Activated naive CD4-positive, alpha-beta T cell treated with anti-CD3 and anti-CD28 coated beads, Interleukin-2, amount 50 U/mL, for 72 hours (primary cell): ENCODE results near the gene GPR63. TPM values are rescaled to one million over a fixed set of nuclear protein-coding genes. Genes with fewer than 3 reads are reported as not detected.

Experiments
- ATAC-seq, 2 donors: fragments of 150-1000 bp; cut with Tn5 transposase; 2 replicates each; pipeline ENCODE4 v1.10.0; 2021; ENCODE audit warnings: mild to moderate bottlenecking in 2 of 2, moderate library complexity in 2 of 2
- DNase-seq, 2 donors: peaks; one replicate each; pipeline ENCODE4 v3.0.0; 2021 to 2022; ENCODE audit warnings: low spot score in 2 of 2
- H3K27ac Mint-ChIP-seq, 2 donors: one replicate each; pipeline ENCODE4 v1.8.0; 2022; ENCODE audit warnings: mild to moderate bottlenecking in 2 of 2, mixed read lengths in 2 of 2
- H3K36me3 Mint-ChIP-seq, 2 donors: one replicate each; pipeline ENCODE4 v1.8.0; 2022; ENCODE audit warnings: mixed read lengths in 2 of 2
- H3K9me3 Mint-ChIP-seq, 2 donors: one replicate each; pipeline ENCODE4 v1.8.0; 2022; ENCODE audit warnings: mixed read lengths in 2 of 2
- total RNA-seq, 2 donors: library from RNA; stranded (reverse); gene quantifications; one replicate each; pipeline ENCODE4 v1.2.3, GENCODE V29; 2022

Gene GPR63
- total RNA-seq, 2 donors from 2014 or later, result 0.41 to 1.3 TPM

DNA sequence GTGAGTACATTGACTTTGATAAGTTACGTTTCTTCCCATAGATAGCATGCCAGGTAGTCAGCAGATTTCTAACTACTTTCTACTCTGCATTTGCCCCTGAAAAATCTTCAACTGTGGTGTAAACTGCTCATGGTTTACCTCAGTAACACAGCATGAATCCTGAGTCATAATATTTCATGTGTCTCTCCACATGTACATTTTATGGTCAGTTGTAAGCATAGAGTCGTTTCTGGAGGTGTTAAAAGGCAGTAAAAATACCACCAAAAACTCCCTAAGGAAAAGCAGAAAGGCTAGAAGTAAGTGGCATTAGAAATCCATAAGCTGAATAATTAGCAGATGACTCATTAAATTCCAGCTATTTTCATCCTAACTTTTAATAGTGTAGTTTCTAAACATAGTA is 4.1 kb upstream of the GPR63 start:
- peaks cover 5 to 7% of the 10 kb centered on the region in 2 donors for H3K9me3 Mint-ChIP-seq
- no peak for DNase-seq
- H3K27ac Mint-ChIP-seq, result no peak overlapping the region
- peaks cover 0 to 11% of the 10 kb centered on the region in 2 donors for H3K36me3 Mint-ChIP-seq
- no peak for ATAC-seq

DNA sequence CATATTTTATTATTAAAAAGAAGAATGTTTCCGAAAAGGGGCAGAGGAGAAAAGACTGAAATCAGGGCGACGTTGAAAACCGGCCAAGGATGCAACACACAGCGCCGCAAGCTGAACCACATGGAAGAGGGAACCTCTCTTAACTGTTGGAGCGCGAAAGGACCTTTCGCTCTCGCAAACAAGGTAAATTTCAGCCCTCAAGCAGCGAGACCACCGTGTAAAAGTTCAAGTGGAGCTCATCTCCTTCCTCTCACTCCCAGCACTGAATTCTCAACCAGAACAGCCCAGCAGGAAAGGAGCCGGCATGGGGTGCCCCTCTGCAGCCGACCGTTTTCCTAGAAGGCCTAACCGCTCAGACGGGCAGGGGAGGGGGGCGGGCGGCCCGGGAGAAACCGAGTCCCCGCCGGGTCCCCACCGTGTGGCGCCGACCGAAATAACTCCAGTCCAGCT is 621 bp downstream of the GPR63 start:
- DNase-seq, result peak in 1 of 2 donors; percentile 19
- peak in 1 of 2 donors; percentile 38 for ATAC-seq
- no peaks in the 10 kb centered on the region for H3K9me3 Mint-ChIP-seq
- H3K36me3 Mint-ChIP-seq, result no peaks in the 10 kb centered on the region
- peak overlapping the region in 1 of 2 donors; percentile 58 for H3K27ac Mint-ChIP-seq

DNA sequence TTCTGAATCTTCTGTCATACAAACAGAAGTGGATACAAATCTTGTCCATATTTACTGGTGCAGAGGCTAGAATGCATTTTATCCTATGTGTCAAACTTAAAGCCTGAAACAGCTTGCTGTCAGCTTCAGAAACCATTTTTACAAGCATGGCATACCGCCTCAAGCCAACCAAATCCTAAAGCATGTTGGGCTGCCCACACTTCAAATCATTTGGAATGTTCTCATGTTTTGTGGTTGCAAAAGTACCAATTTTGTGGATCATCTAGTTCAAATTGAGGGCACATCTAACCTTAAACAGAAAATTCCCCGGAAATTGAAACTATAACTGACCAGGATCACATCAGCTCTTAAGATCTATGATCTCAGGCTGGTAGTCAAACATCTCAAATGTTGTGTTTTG is 3.2 kb downstream of the GPR63 start:
- H3K9me3 Mint-ChIP-seq, result no peaks in the 10 kb centered on the region
- no peak overlapping the region for H3K27ac Mint-ChIP-seq
- no peaks in the 10 kb centered on the region for H3K36me3 Mint-ChIP-seq
- no peak for DNase-seq
- no peak for ATAC-seq

DNA sequence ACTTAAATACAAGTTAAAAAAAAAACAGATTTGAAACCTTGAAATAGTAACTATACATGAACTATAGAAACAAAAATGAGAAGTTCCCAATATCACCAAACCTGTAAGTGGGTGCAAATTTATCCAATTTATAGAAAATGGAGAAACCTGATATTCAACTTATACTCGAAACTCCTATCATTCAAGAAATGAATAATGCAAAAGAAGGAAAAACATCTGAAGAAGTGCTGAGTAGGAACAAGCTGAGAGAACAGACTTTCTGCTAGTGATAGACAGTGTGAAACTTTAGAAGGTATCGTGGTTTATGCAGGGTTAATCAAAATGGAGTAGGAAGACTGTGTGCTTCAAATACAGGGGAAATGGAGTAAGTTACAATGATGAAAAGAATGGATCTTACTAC is 4.5 kb downstream of the GPR63 start:
- ATAC-seq, result no peak
- no peaks in the 10 kb centered on the region for H3K9me3 Mint-ChIP-seq

DNA sequence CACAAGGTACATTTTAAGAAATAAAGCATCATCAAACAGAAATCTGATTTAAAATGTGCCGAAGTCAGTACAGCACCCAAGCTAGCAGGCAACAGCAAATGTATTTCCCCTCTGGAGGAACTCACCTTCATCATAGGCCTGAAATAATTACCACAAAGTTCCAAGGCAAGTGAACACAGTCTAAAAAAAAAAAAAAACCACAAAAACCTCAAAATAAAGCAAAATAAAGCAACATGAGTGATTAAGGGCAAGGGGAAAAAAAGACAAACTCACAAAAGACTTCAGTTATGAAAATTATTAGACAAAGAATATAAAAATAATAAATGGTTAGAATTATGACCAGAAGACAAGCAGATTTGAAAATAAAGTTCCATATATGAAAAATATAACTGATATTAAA is 10.4 kb downstream of the GPR63 start:
- H3K9me3 Mint-ChIP-seq, result no peaks in the 10 kb centered on the region
- H3K36me3 Mint-ChIP-seq, result no peaks in the 10 kb centered on the region
- DNase-seq, result no peak

More for the DNA sequence above, 4.5 kb downstream of the GPR63 start:
- Mint-ChIP-seq H3K27ac (no peak overlapping the region), H3K36me3 (no peaks in the 10 kb centered on the region)
- DNase-seq, result no peak

DNA sequence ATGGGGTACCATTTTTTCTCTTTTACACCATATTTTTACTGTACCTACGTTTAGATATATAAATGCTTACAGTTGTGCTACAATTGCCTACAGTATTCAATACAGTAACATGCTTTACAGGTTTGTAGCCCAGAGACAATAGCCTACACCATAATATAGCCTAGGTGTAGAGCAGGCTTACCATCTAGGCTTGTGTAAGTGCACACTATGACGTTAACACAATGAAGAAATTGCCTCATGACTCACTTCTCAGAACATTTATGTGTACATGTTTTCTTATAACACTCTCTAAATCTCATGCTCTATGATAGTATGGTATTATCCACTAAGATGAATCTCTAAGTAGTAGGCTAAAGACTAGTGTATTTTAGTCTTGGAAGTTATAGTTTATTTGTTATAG is 13.5 kb downstream of the GPR63 start:
- no peak for DNase-seq
- Mint-ChIP-seq H3K9me3 (no peaks in the 10 kb centered on the region), H3K36me3 (no peaks in the 10 kb centered on the region), H3K27ac (no peak overlapping the region)
- ATAC-seq, result no peak

More for the DNA sequence above, 10.4 kb downstream of the GPR63 start:
- no peak overlapping the region for H3K27ac Mint-ChIP-seq
- ATAC-seq, result no peak

DNA sequence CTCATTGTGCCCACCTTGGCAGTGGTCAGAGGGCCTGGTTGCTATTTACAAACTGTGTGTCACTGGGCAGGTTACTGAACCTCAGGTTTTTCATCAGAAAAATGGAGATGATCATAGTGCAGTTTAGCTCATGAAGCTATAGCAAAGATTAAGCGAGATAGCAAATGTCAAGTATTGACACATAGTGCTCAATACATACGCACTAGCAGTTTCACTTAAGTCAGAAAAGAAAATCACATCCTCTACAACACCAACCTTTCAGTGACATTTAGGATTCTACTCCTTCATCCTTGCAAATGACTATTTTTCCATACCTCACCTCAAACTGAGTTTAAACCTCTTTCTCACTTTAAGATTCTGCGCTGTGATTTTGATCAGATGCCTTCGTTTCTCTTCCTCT is 16.2 kb downstream of the GPR63 start:
- DNase-seq (no peak), ATAC-seq (no peak)
- no peak overlapping the region for H3K27ac Mint-ChIP-seq
- H3K9me3 Mint-ChIP-seq, result no peaks in the 10 kb centered on the region
- H3K36me3 Mint-ChIP-seq, result no peaks in the 10 kb centered on the region

DNA sequence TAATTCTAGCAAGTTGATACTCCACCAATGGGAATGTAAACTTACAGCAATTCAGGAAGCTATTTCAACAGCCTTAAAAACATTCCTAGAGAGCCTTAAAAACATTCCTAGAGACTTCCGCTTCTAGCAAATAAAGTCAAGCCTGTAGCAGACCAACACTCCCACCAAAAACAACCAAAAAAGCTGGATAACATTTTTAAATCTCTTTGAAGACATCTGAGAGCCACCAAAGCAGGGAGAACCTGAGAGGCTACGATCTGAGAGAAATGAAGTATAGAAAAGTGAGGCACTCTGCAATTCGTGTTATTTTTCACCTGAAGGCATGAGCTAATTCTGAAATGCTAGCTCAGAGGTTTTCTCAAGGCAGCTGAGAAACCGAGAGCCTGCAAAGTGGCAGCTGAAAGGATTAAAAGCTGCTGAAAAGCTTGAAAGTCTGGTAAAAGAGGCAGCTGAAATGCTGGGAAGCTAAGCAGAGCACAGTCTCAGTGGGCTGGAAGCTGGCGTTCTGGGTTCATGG is 20.9 kb downstream of the GPR63 start:
- Mint-ChIP-seq H3K27ac (no peak overlapping the region), H3K9me3 (no peaks in the 10 kb centered on the region), H3K36me3 (no peaks in the 10 kb centered on the region)
- no peak for ATAC-seq
- no peak for DNase-seq

DNA sequence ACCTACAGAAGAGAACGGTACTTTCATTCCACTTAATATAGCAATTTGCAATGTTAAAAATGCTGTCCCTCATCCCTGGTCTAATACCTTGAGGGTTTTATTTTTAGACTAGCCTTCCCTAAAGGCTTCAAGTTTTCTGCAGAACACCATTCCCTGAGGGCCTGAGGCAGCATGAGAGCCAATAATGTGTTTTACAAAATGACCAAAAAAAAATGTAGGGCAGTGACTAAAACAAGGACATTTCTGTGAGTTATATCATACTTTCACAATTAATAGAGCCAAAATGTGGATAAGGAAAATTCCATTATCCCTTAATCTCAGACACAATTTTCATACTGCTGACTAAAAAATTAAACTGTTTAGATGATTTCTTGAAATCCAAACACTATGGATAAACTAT is 22.7 kb downstream of the GPR63 start:
- Mint-ChIP-seq H3K9me3 (no peaks in the 10 kb centered on the region), H3K27ac (no peak overlapping the region), H3K36me3 (no peaks in the 10 kb centered on the region)
- DNase-seq, result no peak
- no peak for ATAC-seq

DNA sequence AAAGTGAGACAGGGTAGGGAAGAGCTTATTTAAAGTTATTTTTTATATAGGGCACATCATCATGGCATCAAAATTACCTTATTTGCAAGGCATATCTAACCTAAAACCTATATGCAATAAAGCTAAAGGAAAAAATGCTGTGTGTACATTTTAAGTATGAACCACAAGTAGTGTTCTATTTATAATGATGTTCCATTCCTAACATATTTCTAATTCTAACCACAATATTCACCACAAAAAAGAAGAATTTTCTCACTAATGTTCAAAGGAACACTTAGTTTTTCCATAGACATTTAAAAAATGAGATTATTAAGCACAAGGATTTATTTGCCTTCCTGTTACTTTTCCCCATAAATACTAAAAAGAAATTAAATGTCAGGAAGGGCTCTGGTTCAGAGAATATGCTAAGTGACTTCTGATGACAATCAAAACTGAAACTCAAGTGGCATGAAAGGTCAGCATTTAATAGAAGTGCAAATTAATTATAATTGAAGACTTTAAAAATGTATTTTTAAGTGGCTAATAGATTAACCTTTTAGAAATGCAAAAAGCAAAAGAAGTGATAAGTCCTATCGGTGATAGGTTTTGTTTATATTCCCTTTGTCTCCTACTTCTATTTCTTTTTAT is 25.1 kb downstream of the GPR63 start:
- Mint-ChIP-seq H3K36me3 (no peaks in the 10 kb centered on the region), H3K9me3 (no peaks in the 10 kb centered on the region), H3K27ac (no peak overlapping the region)
- ATAC-seq, result no peak
- DNase-seq, result no peak

DNA sequence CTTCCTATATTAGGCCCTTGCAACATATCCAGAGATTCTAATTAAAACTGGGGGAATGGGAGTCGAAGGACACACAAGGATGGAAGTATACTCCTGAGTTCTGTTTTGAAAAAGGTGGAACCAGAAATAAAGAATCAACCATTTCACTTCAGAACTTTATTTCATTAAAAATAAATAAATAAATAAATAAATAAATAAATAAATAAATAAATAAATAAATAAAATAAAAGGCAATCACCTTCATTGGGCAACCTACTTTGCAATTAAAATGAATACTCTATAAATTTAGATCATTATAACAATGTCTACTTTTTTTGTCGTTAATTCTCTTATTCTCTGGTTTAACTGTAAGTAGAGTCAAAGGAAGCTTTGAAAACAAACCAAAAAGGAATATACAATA is 25.6 kb downstream of the GPR63 start:
- no peak for ATAC-seq
- H3K9me3 Mint-ChIP-seq, result no peaks in the 10 kb centered on the region
- H3K27ac Mint-ChIP-seq, result no peak overlapping the region
- no peaks in the 10 kb centered on the region for H3K36me3 Mint-ChIP-seq
- DNase-seq, result no peak

DNA sequence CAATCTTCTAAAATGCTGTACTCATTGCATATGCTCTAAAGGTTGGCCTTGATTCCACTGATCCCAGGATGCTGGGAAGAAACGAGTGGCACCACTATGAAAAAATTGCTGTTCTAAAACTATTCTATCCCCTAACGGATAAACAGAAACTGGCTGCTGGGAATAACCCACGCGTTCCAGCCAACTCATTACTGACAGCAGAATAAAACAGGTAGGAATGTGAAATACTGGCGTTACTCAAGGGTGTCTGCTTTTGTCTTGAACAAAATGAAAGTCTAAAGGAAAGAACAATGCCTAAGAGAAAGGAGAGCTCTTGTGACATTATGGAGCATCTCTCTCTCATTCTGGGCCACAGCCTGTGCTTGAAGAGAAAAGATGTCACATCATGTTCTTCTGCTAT is 26.1 kb downstream of the GPR63 start:
- H3K27ac Mint-ChIP-seq, result no peak overlapping the region
- H3K36me3 Mint-ChIP-seq, result no peaks in the 10 kb centered on the region
- DNase-seq (no peak), ATAC-seq (no peak)
- H3K9me3 Mint-ChIP-seq, result no peaks in the 10 kb centered on the region

DNA sequence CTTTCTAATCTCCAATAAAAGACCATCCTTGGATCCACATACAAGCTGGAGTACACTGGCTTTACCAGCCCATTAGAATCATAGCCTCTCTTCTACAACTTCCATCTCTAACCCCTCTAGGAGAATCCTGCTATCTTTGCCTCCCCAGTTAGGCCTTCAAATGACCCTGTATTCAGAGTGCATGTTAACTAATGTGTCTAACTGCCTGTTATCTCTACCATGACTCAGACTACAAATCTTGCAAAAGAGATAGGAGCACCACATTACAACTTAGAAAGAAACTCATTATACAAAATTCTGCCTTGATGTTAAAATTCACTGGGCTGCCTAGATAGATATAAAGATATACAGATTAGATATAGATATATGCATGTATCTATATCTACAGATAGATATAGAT is 28.2 kb downstream of the GPR63 start:
- DNase-seq (no peak), ATAC-seq (no peak)
- Mint-ChIP-seq H3K9me3 (no peaks in the 10 kb centered on the region), H3K36me3 (no peaks in the 10 kb centered on the region), H3K27ac (no peak overlapping the region)

DNA sequence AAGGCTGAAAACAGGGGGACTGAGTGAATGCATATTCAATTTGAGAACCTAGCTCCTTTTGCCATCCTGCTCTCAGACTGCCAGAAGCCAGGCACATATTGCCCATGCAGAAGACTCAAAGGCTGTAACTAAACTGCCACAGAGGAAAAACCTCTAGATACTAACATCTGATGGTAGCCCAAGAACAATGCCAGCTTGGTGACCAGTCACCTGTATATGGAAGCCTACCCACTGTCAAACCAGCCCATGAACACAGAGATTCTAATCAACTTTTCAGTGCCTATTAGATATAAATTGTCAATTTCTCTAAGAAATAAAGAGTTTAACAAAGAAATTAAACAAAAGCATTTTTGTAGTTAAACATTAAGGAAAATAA is 34.2 kb downstream of the GPR63 start:
- no peaks in the 10 kb centered on the region for H3K36me3 Mint-ChIP-seq
- no peak overlapping the region for H3K27ac Mint-ChIP-seq
- ATAC-seq, result no peak
- H3K9me3 Mint-ChIP-seq, result no peaks in the 10 kb centered on the region
- no peak for DNase-seq

DNA sequence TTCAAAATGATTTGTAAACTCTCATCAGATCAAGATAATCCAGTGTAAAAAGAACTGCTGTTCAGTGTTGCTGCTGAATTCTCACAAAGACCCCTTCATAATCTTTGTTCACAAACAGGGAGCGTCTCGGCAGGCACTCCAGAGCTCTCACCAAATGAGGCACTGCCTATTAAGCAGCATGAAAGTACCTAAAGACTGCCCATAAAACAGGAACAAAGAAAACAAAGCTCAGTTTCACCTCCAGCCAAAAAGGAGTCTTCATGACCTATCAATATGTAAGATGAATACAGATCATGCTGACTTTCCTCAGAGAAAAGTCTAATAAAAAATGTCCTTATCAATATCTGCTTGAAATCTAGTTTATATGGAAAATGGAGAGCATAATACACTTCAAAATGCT is 41.8 kb downstream of the GPR63 start:
- DNase-seq (no peak), ATAC-seq (no peak)
- no peaks in the 10 kb centered on the region for H3K9me3 Mint-ChIP-seq
- H3K36me3 Mint-ChIP-seq, result no peaks in the 10 kb centered on the region
- no peak overlapping the region for H3K27ac Mint-ChIP-seq

DNA sequence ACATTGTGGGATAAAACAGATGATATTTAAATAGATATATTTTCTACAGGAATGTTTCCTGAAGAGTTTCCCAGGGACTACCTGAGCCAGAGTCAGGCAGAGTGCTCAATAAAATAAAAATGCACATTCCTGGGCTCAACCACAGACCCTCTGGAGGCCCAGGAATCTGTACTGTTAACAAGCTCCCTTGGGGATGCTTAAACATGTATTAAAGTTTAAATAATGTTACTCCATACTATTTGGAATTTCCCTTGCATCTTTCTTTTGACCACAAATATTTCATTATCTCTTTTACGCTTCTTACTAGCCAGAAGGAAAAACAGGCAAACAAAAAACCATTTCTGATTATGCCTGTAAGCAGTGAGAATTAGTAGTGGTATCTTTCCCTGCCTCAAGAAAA is 42.3 kb downstream of the GPR63 start:
- H3K27ac Mint-ChIP-seq, result no peak overlapping the region
- DNase-seq, result no peak
- H3K36me3 Mint-ChIP-seq, result no peaks in the 10 kb centered on the region
- no peaks in the 10 kb centered on the region for H3K9me3 Mint-ChIP-seq
- ATAC-seq, result no peak

DNA sequence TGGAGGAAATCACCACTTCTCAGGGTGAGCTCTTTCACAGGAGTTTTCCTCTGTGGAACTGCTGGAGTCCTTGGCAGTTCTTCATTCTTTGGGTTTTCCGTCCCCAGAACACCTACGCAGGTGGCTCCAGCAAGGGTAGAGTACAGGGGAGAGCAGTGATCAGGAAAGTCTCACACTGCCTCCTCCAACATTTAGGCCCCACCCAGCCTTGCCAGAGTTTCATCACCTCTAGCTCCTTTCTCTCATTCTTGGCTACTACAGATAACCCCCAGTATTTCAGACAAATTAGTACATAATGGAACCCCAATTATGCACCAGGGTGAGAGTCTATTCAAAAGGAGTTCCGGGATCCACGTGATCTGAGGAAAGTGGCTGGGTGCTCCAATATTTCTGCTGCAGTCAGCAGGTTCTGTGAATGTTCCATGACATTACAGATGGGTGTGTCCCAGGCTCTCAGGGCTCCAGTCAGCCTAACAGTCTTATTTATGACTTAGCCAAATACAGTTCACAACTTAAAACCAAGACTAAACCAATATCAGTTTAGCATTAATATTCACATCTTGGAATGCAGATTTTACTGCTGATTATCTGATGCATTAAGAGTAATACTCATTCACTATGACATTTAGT is 44.6 kb downstream of the GPR63 start:
- Mint-ChIP-seq H3K9me3 (no peaks in the 10 kb centered on the region), H3K36me3 (no peaks in the 10 kb centered on the region), H3K27ac (no peak overlapping the region)
- DNase-seq, result no peak
- no peak for ATAC-seq

DNA sequence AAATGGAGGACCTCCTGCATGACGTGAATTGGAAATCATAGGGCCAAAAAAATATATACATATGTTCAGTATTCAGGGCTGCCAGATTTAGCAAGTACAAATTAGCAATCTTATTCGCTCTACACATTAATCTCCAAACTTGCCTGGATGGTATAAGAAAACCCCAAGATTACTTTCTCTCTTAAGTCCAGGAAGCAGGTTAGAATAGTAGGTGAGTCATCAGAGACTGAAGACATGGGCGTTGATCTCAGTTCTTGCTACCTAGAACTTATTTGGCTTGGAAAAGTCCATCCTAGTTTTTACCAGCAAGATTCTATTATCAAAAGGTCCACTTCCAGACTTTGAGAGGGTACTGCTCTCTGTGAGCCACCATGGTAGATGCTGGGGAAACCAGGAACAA is 47.4 kb downstream of the GPR63 start:
- Mint-ChIP-seq H3K9me3 (no peaks in the 10 kb centered on the region), H3K36me3 (no peaks in the 10 kb centered on the region), H3K27ac (no peak overlapping the region)
- DNase-seq (no peak), ATAC-seq (peak in 1 of 2 donors; percentile 41)
